ENCODE results near the gene PKD1L1.
A peak's percentile ranks its signal among the peaks of the same experiment; 100 is the strongest.

PKD1L1 gene

DNA sequence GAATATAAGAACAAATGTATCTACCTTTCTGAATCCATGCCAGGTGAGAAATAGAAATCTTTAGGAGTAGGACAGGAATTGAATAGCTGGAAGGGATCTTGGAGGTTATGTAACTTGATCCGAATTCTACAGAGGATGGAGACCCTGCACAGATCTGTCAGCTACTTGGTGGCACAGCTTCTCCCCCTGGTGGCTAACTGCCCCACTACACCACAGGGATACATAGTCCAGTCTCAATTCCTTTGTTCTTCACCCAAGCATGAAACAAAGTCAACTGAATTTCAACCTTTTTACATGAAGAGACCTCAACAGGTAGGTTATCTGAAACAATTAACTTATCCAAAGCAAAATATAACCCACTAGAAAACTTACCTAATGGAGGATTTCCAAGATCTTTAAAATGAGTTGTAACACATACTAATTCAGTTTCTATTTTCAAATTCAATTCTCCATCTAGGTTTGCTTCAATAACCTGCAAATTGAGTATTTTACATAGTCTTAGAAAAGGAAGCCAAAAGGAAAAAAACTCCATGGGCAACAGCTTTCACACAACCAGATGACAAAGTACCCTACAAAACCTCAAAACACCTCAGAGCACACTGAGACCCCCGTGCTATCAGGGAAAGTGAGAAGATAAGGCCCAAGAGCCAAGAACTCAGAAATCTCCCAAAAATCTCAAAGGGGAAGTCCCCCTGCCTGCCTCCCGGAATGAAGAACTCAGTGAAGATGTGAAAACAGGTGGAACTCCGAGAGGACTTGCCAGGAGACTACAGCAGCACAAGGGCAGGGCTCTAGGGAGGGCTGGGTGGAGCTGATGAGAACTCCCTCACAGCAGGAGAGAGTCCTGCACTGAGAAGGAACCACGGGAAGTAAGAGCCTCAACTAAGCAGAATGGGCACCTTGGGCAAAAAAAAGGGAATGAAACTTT lies 20.8 kb upstream of the PKD1L1 start:
- TF ChIP-seq EP300 (IDR thresholded peaks at IDR 0.05; ENCODE audit: borderline replicate concordance) (no peak), RAD21 (IDR thresholded peaks at IDR 0.05; ENCODE audit: low read depth) (peak; percentile 62)

DNA sequence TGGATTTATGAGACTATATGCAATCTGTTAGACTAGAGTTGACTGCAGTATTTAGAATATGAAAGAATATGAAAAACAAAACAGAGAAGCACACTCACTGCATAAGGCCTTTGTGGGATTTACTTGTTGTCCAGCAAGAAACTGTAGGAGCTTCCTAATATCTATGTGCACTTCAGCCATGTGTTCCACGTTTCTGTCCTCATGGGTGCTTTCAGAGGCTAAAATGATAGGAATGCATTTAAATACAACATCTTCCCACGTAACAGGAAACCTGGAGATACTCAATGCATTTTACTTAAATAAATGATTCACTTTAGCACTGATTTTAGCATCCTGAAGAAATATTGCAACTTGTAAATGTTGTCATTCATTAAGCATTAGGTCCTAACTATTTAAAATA lies 19.4 kb upstream of the PKD1L1 start:
- TF ChIP-seq, protein P1, sequence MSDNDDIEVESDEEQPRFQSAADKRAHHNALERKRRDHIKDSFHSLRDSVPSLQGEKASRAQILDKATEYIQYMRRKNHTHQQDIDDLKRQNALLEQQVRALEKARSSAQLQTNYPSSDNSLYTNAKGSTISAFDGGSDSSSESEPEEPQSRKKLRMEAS (IDR thresholded peaks at IDR 0.05) = no peak
- TF ChIP-seq RAD21 (IDR thresholded peaks at IDR 0.05; ENCODE audit: low read depth) (no peak), CREB1 (IDR thresholded peaks at IDR 0.05; ENCODE audit: low read depth) (no peak), TAF1 (IDR thresholded peaks at IDR 0.05; ENCODE audit: low read depth) (no peak), ZBTB7A (IDR thresholded peaks at IDR 0.05; ENCODE audit: low read depth) (no peak), CEBPB (IDR thresholded peaks at IDR 0.05) (no peak), YY1 (IDR thresholded peaks at IDR 0.05; ENCODE audit: low read depth) (no peak), EGR1 (IDR thresholded peaks at IDR 0.05) (no peak), TCF12 (IDR thresholded peaks at IDR 0.05; ENCODE audit: low read depth) (no peak)
- TF ChIP-seq, protein P2, sequence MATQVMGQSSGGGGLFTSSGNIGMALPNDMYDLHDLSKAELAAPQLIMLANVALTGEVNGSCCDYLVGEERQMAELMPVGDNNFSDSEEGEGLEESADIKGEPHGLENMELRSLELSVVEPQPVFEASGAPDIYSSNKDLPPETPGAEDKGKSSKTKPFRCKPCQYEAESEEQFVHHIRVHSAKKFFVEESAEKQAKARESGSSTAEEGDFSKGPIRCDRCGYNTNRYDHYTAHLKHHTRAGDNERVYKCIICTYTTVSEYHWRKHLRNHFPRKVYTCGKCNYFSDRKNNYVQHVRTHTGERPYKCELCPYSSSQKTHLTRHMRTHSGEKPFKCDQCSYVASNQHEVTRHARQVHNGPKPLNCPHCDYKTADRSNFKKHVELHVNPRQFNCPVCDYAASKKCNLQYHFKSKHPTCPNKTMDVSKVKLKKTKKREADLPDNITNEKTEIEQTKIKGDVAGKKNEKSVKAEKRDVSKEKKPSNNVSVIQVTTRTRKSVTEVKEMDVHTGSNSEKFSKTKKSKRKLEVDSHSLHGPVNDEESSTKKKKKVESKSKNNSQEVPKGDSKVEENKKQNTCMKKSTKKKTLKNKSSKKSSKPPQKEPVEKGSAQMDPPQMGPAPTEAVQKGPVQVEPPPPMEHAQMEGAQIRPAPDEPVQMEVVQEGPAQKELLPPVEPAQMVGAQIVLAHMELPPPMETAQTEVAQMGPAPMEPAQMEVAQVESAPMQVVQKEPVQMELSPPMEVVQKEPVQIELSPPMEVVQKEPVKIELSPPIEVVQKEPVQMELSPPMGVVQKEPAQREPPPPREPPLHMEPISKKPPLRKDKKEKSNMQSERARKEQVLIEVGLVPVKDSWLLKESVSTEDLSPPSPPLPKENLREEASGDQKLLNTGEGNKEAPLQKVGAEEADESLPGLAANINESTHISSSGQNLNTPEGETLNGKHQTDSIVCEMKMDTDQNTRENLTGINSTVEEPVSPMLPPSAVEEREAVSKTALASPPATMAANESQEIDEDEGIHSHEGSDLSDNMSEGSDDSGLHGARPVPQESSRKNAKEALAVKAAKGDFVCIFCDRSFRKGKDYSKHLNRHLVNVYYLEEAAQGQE (IDR thresholded peaks at IDR 0.05; ENCODE audit: low read depth) = no peak
- TF ChIP-seq, protein P3, sequence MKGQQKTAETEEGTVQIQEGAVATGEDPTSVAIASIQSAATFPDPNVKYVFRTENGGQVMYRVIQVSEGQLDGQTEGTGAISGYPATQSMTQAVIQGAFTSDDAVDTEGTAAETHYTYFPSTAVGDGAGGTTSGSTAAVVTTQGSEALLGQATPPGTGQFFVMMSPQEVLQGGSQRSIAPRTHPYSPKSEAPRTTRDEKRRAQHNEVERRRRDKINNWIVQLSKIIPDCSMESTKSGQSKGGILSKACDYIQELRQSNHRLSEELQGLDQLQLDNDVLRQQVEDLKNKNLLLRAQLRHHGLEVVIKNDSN (IDR thresholded peaks at IDR 0.05) = no peak

DNA sequence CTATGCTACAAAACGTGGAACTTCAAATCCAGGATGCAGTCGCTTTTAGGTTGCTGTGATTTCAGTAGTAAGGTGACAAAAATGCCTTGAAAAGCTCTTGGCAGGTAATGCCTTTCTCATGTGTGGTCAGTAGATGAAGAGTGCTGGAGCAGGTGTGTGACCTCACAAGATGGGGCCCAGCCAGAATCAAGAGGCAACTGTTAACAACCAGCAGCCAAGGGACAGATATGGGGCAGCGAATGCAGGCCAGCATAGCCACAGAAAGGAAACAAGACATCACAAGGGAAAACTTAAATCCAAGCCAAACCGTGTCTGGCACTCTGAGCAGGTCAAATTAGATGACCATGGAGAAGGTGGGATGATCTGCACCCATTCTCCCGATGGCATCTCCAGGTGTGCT lies 18.9 kb upstream of the PKD1L1 start:
- TF ChIP-seq, protein P2 (IDR thresholded peaks at IDR 0.05; ENCODE audit: low read depth) = no peak
- TF ChIP-seq CEBPB (IDR thresholded peaks at IDR 0.05) = no peak
- TF ChIP-seq TAF1 (IDR thresholded peaks at IDR 0.05; ENCODE audit: low read depth) = no peak
- no peak for TF ChIP-seq TEAD4 (IDR thresholded peaks at IDR 0.05)
- TF ChIP-seq CREB1 (IDR thresholded peaks at IDR 0.05; ENCODE audit: low read depth) = no peak
- TF ChIP-seq, protein P1 (IDR thresholded peaks at IDR 0.05) = no peak
- TF ChIP-seq, protein P3 (IDR thresholded peaks at IDR 0.05) = no peak
- TF ChIP-seq YY1 (IDR thresholded peaks at IDR 0.05; ENCODE audit: low read depth) = no peak
- no peak for TF ChIP-seq EP300 (IDR thresholded peaks at IDR 0.05; ENCODE audit: borderline replicate concordance)
- TF ChIP-seq TCF12 (IDR thresholded peaks at IDR 0.05; ENCODE audit: low read depth) = no peak

DNA sequence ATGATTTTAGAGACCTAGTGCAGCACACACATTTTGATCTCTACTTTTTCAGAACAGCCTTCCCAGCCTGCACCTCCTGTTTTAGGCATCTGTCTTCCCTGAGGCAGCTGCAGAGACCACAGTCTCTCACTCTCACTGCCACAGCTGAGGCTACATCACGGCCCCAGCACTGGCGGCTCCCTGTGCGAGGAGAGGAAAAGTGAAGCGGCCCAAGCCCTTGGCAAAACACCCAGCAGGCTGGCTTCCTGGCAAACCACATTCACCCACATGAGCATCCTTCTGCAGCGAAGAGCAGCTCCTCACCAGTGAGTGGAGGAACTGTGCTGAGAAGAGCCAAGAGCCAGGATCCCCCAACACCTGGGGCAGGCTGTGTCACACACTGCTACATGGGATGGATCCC lies 17.2 kb upstream of the PKD1L1 start:
- TF ChIP-seq FOXM1 (IDR thresholded peaks at IDR 0.05; ENCODE audit: borderline replicate concordance, low read depth) = no peak
- no peak for TF ChIP-seq CEBPB (IDR thresholded peaks at IDR 0.05)
- no peak for TF ChIP-seq TAF1 (IDR thresholded peaks at IDR 0.05; ENCODE audit: low read depth)
- no peak for TF ChIP-seq CREB1 (IDR thresholded peaks at IDR 0.05; ENCODE audit: low read depth)
- TF ChIP-seq TEAD4 (IDR thresholded peaks at IDR 0.05) = no peak
- TF ChIP-seq, protein P3 (IDR thresholded peaks at IDR 0.05) = no peak
- no peak for TF ChIP-seq YY1 (IDR thresholded peaks at IDR 0.05; ENCODE audit: low read depth)
- TF ChIP-seq, protein P2 (IDR thresholded peaks at IDR 0.05; ENCODE audit: low read depth) = no peak
- TF ChIP-seq EGR1 (IDR thresholded peaks at IDR 0.05) = no peak
- no peak for TF ChIP-seq EP300 (IDR thresholded peaks at IDR 0.05; ENCODE audit: borderline replicate concordance)
